H1 (cell line): ENCODE measurements around the gene EFCAB10. TPM values are rescaled to one million over a fixed set of nuclear protein-coding genes. Genes with fewer than 3 reads are reported as not detected.
"Not testable (repeated sequence)": the region's sequence is repeated elsewhere in the genome, so short reads cannot be mapped to it uniquely, and the experiment has no call there.

Experiments
- CTCF ChIA-PET: fragments of 300-600 bp; sonication (Branson Sonifier 250); formaldehyde crosslinking; loops from one replicate; lab custom pipeline; 2021; ENCODE audit not compliant: partially characterized antibody; lab: Charles Lee
- POLR2A ChIA-PET: fragments of 300-600 bp; sonication (Branson Sonifier 250); formaldehyde crosslinking; loops from one replicate; lab custom pipeline; 2021; ENCODE audit warnings: inconsistent platforms; ENCODE audit not compliant: partially characterized antibody; lab: Charles Lee
- DNase-seq, 2 experiments: peaks; one replicate each; pipeline versions ENCODE4 v3.0.0 to v3.0.0-alpha.2; 2010 to 2022; ENCODE audit warnings: low spot score in 2 of 2, low read depth in 1 of 2, mixed read lengths in 1 of 2
- FAIRE-seq: peaks from 2 replicates; lab custom pipeline; 2011; peaks lifted over from hg19 to GRCh38; lab: Jason Lieb, UNC
- H2AFZ ChIP-seq: 2 replicates; pipeline ENCODE4 v1.8.1; 2012; ENCODE audit warnings: low read length, inconsistent platforms
- H2AK5ac ChIP-seq: 2 replicates; pipeline ENCODE4 v1.6.1; 2013; ENCODE audit warnings: low read depth, low read length
- H2BK120ac ChIP-seq: replicated peaks from 2 replicates; pipeline ENCODE3; 2013; ENCODE audit warnings: low read depth, low read length, inconsistent platforms
- H2BK12ac ChIP-seq: 2 replicates; pipeline ENCODE4 v1.6.1; 2013; ENCODE audit warnings: low read depth, low read length
- H2BK15ac ChIP-seq: 2 replicates; pipeline ENCODE4 v1.6.1; 2013; ENCODE audit warnings: low read length
- H2BK20ac ChIP-seq: 2 replicates; pipeline ENCODE4 v1.6.1; 2013; ENCODE audit warnings: low read length
- H2BK5ac ChIP-seq: 2 replicates; pipeline ENCODE4 v1.6.1; 2013; ENCODE audit warnings: low read depth, low read length
- H3K14ac ChIP-seq: 2 replicates; pipeline ENCODE4 v1.6.1; 2013; ENCODE audit warnings: inconsistent platforms; ENCODE audit not compliant: insufficient read length
- H3K18ac ChIP-seq: 2 replicates; pipeline ENCODE4 v1.6.1; 2013; ENCODE audit warnings: low read length; ENCODE audit errors: extremely low read depth
- H3K23ac ChIP-seq: 2 replicates; pipeline ENCODE4 v1.6.1; 2013; ENCODE audit warnings: inconsistent platforms; ENCODE audit not compliant: insufficient read length
- H3K23me2 ChIP-seq: 2 replicates; pipeline ENCODE4 v1.6.1; 2013; ENCODE audit warnings: low read depth, low read length
- H3K27ac ChIP-seq: 2 replicates; pipeline ENCODE4 v1.6.1; 2011; ENCODE audit warnings: low read depth, low read length, inconsistent platforms
- H3K27me3 ChIP-seq, 4 experiments: replicated peaks in 1 of 4; 1 replicate in 1 of 4; 2 replicates in 3 of 4; pipeline versions ENCODE4 v1.6.1 to v1.8.1; 2011 to 2013; ENCODE audit warnings: low read length in 3 of 4, mild to moderate bottlenecking in 3 of 4, inconsistent platforms in 2 of 4, mixed read lengths in 2 of 4, moderate library complexity in 1 of 4; ENCODE audit not compliant: control insufficient read depth in 3 of 4, insufficient read depth in 3 of 4; ENCODE audit errors: extremely low read depth in 1 of 4
- H3K36me3 ChIP-seq, 4 experiments: 2 replicates each; pipeline versions ENCODE4 v1.6.1 to v1.8.1; 2011 to 2013; ENCODE audit warnings: mild to moderate bottlenecking in 4 of 4, low read length in 3 of 4, moderate library complexity in 2 of 4, control low read depth in 1 of 4, inconsistent platforms in 1 of 4; ENCODE audit not compliant: insufficient read depth in 4 of 4, control insufficient read depth in 2 of 4
- H3K4ac ChIP-seq: replicated peaks from 2 replicates; pipeline ENCODE3; 2013; ENCODE audit warnings: low read length, low read depth, mixed read lengths, inconsistent platforms; ENCODE audit not compliant: insufficient read length
- H3K4me1 ChIP-seq, 4 experiments: replicated peaks in 1 of 4; 1 replicate in 1 of 4; 2 replicates in 3 of 4; pipeline versions ENCODE4 v1.6.1 to v1.8.1; 2011 to 2013; ENCODE audit warnings: low read length in 3 of 4, inconsistent platforms in 2 of 4, mixed read lengths in 1 of 4; ENCODE audit not compliant: insufficient read depth in 4 of 4, control insufficient read depth in 3 of 4
- H3K4me2 ChIP-seq, 2 experiments: 2 replicates each; pipeline versions ENCODE4 v1.6.1 to v1.8.1; 2011 to 2013; ENCODE audit warnings: low read depth in 2 of 2, low read length in 2 of 2, control low read depth in 1 of 2, inconsistent platforms in 1 of 2, mild to moderate bottlenecking in 1 of 2; ENCODE audit not compliant: insufficient read depth in 1 of 2
- H3K4me3 ChIP-seq, 4 experiments: fragments of 200-600, 300-600 bp in 1 of 4; sonication (generic), shearing (Covaris generic), sonication (Bioruptor Twin) in 1 of 4; 2 replicates each; pipeline versions ENCODE4 v1.5.1 to v1.8.1; 2011 to 2016; ENCODE audit warnings: low read length in 4 of 4, low read depth in 3 of 4, control low read depth in 2 of 4, inconsistent platforms in 2 of 4, mild to moderate bottlenecking in 2 of 4, mixed read lengths in 1 of 4, moderate library complexity in 1 of 4; ENCODE audit not compliant: insufficient read depth in 2 of 4; ENCODE audit errors: extremely low read depth in 1 of 4
- H3K56ac ChIP-seq: replicated peaks from 2 replicates; pipeline ENCODE3; 2013; ENCODE audit warnings: low read depth, mild to moderate bottlenecking, mixed read lengths, low read length, inconsistent platforms; ENCODE audit not compliant: insufficient read length
- H3K79me1 ChIP-seq: 2 replicates; pipeline ENCODE4 v1.6.1; 2013; ENCODE audit warnings: low read depth, low read length, control low read depth
- H3K79me2 ChIP-seq, 2 experiments: 2 replicates each; pipeline versions ENCODE4 v1.6.1 to v1.8.1; 2012 to 2013; ENCODE audit warnings: low read length in 2 of 2, mild to moderate bottlenecking in 2 of 2, inconsistent platforms in 1 of 2; ENCODE audit not compliant: insufficient read depth in 2 of 2, control insufficient read depth in 1 of 2
- H3K9ac ChIP-seq, 4 experiments: replicated peaks in 1 of 4; 1 replicate in 1 of 4; 2 replicates in 3 of 4; pipeline versions ENCODE4 v1.6.1 to v1.8.1; 2011 to 2013; ENCODE audit warnings: low read depth in 3 of 4, low read length in 3 of 4, control low read depth in 2 of 4, mild to moderate bottlenecking in 2 of 4, moderate library complexity in 2 of 4, inconsistent platforms in 1 of 4; ENCODE audit errors: extremely low read depth in 1 of 4
- H3K9me3 ChIP-seq, 2 experiments: 2 replicates each; pipeline versions ENCODE4 v1.6.1 to v1.8.1; 2012 to 2013; ENCODE audit warnings: mild to moderate bottlenecking in 2 of 2, moderate library complexity in 2 of 2, control low read depth in 1 of 2, inconsistent platforms in 1 of 2, low read depth in 1 of 2, low read length in 1 of 2, mixed read lengths in 1 of 2; ENCODE audit not compliant: insufficient read depth in 2 of 2
- H4K20me1 ChIP-seq, 2 experiments: replicated peaks in 1 of 2; 2 replicates each; pipeline versions ENCODE3 to v1.8.1; 2011 to 2013; ENCODE audit warnings: inconsistent platforms in 2 of 2, low read length in 2 of 2, mild to moderate bottlenecking in 1 of 2; ENCODE audit not compliant: insufficient read depth in 2 of 2, control insufficient read depth in 1 of 2
- H4K5ac ChIP-seq: 2 replicates; pipeline ENCODE4 v1.6.1; 2013; ENCODE audit warnings: low read length, low read depth, mixed read lengths, inconsistent platforms; ENCODE audit not compliant: insufficient read length
- H4K8ac ChIP-seq: 2 replicates; pipeline ENCODE4 v1.8.0; 2013; ENCODE audit warnings: mild to moderate bottlenecking, moderate library complexity, low read length, inconsistent platforms; ENCODE audit not compliant: insufficient read depth; ENCODE audit errors: extremely low read depth
- H4K91ac ChIP-seq: replicated peaks from 2 replicates; pipeline ENCODE3; 2013; ENCODE audit warnings: low read length, mixed read lengths, inconsistent platforms; ENCODE audit not compliant: insufficient read length
- WGBS, 2 experiments: shearing (Covaris generic) in 1 of 2; methylation state at CpG; one replicate each; pipeline versions ENCODE4 v1.1.6 to v1.1.7; 2013 to 2015; ENCODE audit warnings: low lambda C conversion rate in 2 of 2, mixed read lengths in 2 of 2, inconsistent platforms in 1 of 2, low coverage in 1 of 2, missing lambda C conversion rate in 1 of 2; ENCODE audit not compliant: insufficient replicate concordance in 2 of 2, insufficient coverage in 1 of 2, insufficient read length in 1 of 2; ENCODE audit errors: extremely low coverage in 1 of 2, missing lambda C conversion rate in 1 of 2; 5-methylcytosine and 5-hydroxymethylcytosine counted together
- polyA plus RNA-seq, 7 experiments: library from polyadenylated mRNA; depleted of rRNA in 3 of 7; stranded (reverse) in 5 of 7; unstranded in 2 of 7; fragments of >200 nt in 5 of 7; fragments of 200-250 nt in 2 of 7; gene quantifications; 1 replicate in 5 of 7; 2 replicates in 1 of 7; 4 replicates in 1 of 7; pipeline versions ENCODE4 v1.2.1 to v1.2.3, GENCODE V29; 2011 to 2013; ENCODE audit warnings: missing spikeins in 2 of 7, mixed read lengths in 2 of 7
- total RNA-seq: library from RNA; stranded (reverse); fragmentation: NEBNext Ultra II Directional; extraction: Animal tissue kit (Norgen Biotek cat#: 25700); gene quantifications from 2 replicates; pipeline ENCODE4 v1.2.1, GENCODE V29; 2021

The EFCAB10 gene
- total and polyA plus RNA-seq, 2 of the 8 experiments (the other 6 are each of a cell fraction or from before 2014, with no cell fraction given) = 0.80 to 3.1 TPM

DNA sequence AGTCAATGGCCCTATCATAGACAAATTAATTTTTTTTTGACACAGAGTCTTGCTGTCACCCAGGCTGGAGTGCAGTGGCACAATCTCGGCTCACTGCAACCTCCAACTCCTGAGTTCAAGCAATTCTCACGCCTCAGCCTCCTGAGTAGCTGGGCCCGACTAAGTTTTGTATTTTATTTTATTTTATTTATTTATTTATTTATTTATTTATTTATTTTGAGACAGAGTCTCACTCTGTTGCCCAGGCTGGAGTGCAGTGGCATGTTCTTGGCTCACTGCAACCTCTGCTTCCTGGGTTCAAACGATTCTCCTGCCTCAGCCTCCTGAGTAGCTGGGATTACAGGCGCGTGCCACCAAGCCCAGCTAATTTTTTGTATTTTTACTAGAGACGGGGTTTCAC, 65.7 kb downstream of the EFCAB10 start:
- not testable (repeated sequence) for H3K9ac ChIP-seq, H3K27me3 ChIP-seq, H3K4me3 ChIP-seq, H3K4me2 ChIP-seq, H3K23ac ChIP-seq, H4K5ac ChIP-seq, H3K4ac ChIP-seq, H4K91ac ChIP-seq, H2AK5ac ChIP-seq, H2BK120ac ChIP-seq, H3K23me2 ChIP-seq, H2BK20ac ChIP-seq, DNase-seq, H2AFZ ChIP-seq, H3K27ac ChIP-seq, H4K8ac ChIP-seq, H3K18ac ChIP-seq, H3K4me1 ChIP-seq, H3K14ac ChIP-seq, FAIRE-seq, H3K56ac ChIP-seq, H2BK12ac ChIP-seq, H3K9me3 ChIP-seq, H2BK15ac ChIP-seq, H2BK5ac ChIP-seq, H4K20me1 ChIP-seq
- CTCF ChIA-PET = interaction anchor here (1.2 kb wide), 1 partner anchor 16 kb away, joined by 4 read pairs; the partner anchor contains the start of gene RINT1
- Histone ChIP-seq H3K79me2 (peaks cover 22 to 82% of the 10 kb centered on the region in 2 experiments), H3K36me3 (peaks cover 0 to 19% (median 2%) of the 10 kb centered on the region in 4 experiments; a peak in 2 of 8 replicates), H3K79me1 (peaks cover 14% of the 10 kb centered on the region)
- 89% methylated on average over 7 of the region's 7 CpGs; no CpG with 5 or more reads in 1 of the 2 experiments for WGBS, 2 experiments
- POLR2A ChIA-PET = interaction anchor here (1.0 to 1.4 kb wide), 2 partner anchors 11 to 16 kb away, joined by 3 read pairs; partner anchors contain the start of gene RINT1

Other genes with a start within 250 kb of the EFCAB10 start
- 47.1 and 51.2 TPM in 2 replicates for gene SRPK2, start 192.6 kb downstream of the EFCAB10 start, total RNA-seq
- 8.0 and 10.0 TPM in 2 replicates for gene SRPK2, start 192.6 kb downstream of the EFCAB10 start, polyA plus RNA-seq (2011; rRNA removed)
- 61.2 and 65.2 TPM in 2 replicates for gene PUS7, start 59.2 kb downstream of the EFCAB10 start, total RNA-seq
- gene PUS7, start 59.2 kb downstream of the EFCAB10 start, polyA plus RNA-seq (2011; rRNA removed) = 11.2 and 18.9 TPM in 2 replicates
- gene RINT1, start 49.3 kb downstream of the EFCAB10 start, total RNA-seq = 18.6 and 21.8 TPM in 2 replicates
- 5.0 and 7.8 TPM in 2 replicates for gene RINT1, start 49.3 kb downstream of the EFCAB10 start, polyA plus RNA-seq (2011; rRNA removed)